Trophoblast cell (in vitro differentiated cells and primary cell): ENCODE measurements around the gene GPC3.

ENCODE experiments used
- DNase-seq, 2 donors: peaks; one replicate each; pipeline ENCODE4 v3.0.0-alpha.2; 2016
- H2AFZ ChIP-seq: 2 replicates; pipeline ENCODE4 v1.6.1; 2013; ENCODE audit warnings: low read length, moderate library complexity, mild to moderate bottlenecking; ENCODE audit not compliant: insufficient read depth, poor library complexity
- H2AK5ac ChIP-seq: 2 replicates; pipeline ENCODE4 v1.6.1; 2013; ENCODE audit warnings: mild to moderate bottlenecking, low read length
- H2BK120ac ChIP-seq: 2 replicates; pipeline ENCODE4 v1.6.1; 2013; ENCODE audit warnings: low read length, mild to moderate bottlenecking, moderate library complexity; ENCODE audit not compliant: insufficient read depth, poor library complexity
- H2BK12ac ChIP-seq: 2 replicates; pipeline ENCODE4 v1.6.1; 2013; ENCODE audit warnings: mild to moderate bottlenecking, low read length, moderate library complexity
- H2BK5ac ChIP-seq: 2 replicates; pipeline ENCODE4 v1.6.1; 2013; ENCODE audit warnings: low read length, low read depth, moderate library complexity, mild to moderate bottlenecking; ENCODE audit not compliant: poor library complexity
- H3K14ac ChIP-seq: 2 replicates; pipeline ENCODE4 v1.6.1; 2013; ENCODE audit warnings: mild to moderate bottlenecking, low read length
- H3K18ac ChIP-seq: 2 replicates; pipeline ENCODE4 v1.6.1; 2013; ENCODE audit warnings: mild to moderate bottlenecking, low read length
- H3K23ac ChIP-seq: 2 replicates; pipeline ENCODE4 v1.6.1; 2013; ENCODE audit warnings: low read length
- H3K27ac ChIP-seq: 2 replicates; pipeline ENCODE4 v1.5.1; 2013; ENCODE audit warnings: low read depth, mild to moderate bottlenecking, inconsistent platforms, low read length, moderate library complexity
- H3K27me3 ChIP-seq: 2 replicates; pipeline ENCODE4 v1.6.1; 2013; ENCODE audit warnings: inconsistent platforms, mild to moderate bottlenecking, low read length, moderate library complexity; ENCODE audit not compliant: insufficient read depth
- H3K36me3 ChIP-seq, 2 experiments: 1 replicate in 1 of 2; 2 replicates in 1 of 2; pipeline ENCODE4 v1.6.1; 2013; ENCODE audit warnings: low read length in 2 of 2, mild to moderate bottlenecking in 2 of 2, moderate library complexity in 1 of 2; ENCODE audit not compliant: insufficient read depth in 2 of 2, control insufficient read depth in 1 of 2
- H3K4ac ChIP-seq: 2 replicates; pipeline ENCODE4 v1.6.1; 2013; ENCODE audit warnings: low read depth, mild to moderate bottlenecking, low read length, moderate library complexity
- H3K4me1 ChIP-seq, 2 experiments: 1 replicate in 1 of 2; 2 replicates in 1 of 2; pipeline ENCODE4 v1.6.1; 2013; ENCODE audit warnings: low read length in 2 of 2, mild to moderate bottlenecking in 2 of 2, moderate library complexity in 1 of 2; ENCODE audit not compliant: insufficient read depth in 2 of 2, control insufficient read depth in 1 of 2
- H3K4me2 ChIP-seq: 2 replicates; pipeline ENCODE4 v1.6.1; 2013; ENCODE audit warnings: inconsistent platforms, mild to moderate bottlenecking, low read length, moderate library complexity
- H3K4me3 ChIP-seq: 2 replicates; pipeline ENCODE4 v1.5.1; 2013; ENCODE audit warnings: mild to moderate bottlenecking, low read depth, low read length, inconsistent platforms
- H3K79me1 ChIP-seq: one replicate; pipeline ENCODE4 v1.6.1; 2013; ENCODE audit warnings: low read length
- H3K79me2 ChIP-seq: 2 replicates; pipeline ENCODE4 v1.6.1; 2013; ENCODE audit warnings: low read length, mild to moderate bottlenecking; ENCODE audit not compliant: control insufficient read depth, insufficient read depth, poor library complexity
- H3K9ac ChIP-seq: 2 replicates; pipeline ENCODE4 v1.6.1; 2013; ENCODE audit warnings: mild to moderate bottlenecking, low read length
- H3K9me3 ChIP-seq: 2 replicates; pipeline ENCODE4 v1.6.1; 2013; ENCODE audit warnings: low read depth, mild to moderate bottlenecking, control low read depth, inconsistent platforms, low read length; ENCODE audit not compliant: insufficient read depth
- H4K12ac ChIP-seq: 2 replicates; pipeline ENCODE4 v1.6.1; 2013; ENCODE audit warnings: low read depth, mild to moderate bottlenecking, low read length, moderate library complexity
- H4K8ac ChIP-seq: 2 replicates; pipeline ENCODE4 v1.6.1; 2013; ENCODE audit warnings: low read depth, mild to moderate bottlenecking, low read length, moderate library complexity
- H4K91ac ChIP-seq: one replicate; pipeline ENCODE4 v1.6.1; 2013; ENCODE audit warnings: low read depth, mild to moderate bottlenecking, low read length, moderate library complexity
- WGBS: extraction: QIAGEN DNeasy Blood & Tissue Kit; methylation state at CpG from one replicate; pipeline ENCODE4 v1.1.7; 2013; ENCODE audit warnings: missing lambda C conversion rate; ENCODE audit not compliant: insufficient read length, insufficient coverage; ENCODE audit errors: extremely low coverage; 5-methylcytosine and 5-hydroxymethylcytosine counted together

Gene GPC3

DNA sequence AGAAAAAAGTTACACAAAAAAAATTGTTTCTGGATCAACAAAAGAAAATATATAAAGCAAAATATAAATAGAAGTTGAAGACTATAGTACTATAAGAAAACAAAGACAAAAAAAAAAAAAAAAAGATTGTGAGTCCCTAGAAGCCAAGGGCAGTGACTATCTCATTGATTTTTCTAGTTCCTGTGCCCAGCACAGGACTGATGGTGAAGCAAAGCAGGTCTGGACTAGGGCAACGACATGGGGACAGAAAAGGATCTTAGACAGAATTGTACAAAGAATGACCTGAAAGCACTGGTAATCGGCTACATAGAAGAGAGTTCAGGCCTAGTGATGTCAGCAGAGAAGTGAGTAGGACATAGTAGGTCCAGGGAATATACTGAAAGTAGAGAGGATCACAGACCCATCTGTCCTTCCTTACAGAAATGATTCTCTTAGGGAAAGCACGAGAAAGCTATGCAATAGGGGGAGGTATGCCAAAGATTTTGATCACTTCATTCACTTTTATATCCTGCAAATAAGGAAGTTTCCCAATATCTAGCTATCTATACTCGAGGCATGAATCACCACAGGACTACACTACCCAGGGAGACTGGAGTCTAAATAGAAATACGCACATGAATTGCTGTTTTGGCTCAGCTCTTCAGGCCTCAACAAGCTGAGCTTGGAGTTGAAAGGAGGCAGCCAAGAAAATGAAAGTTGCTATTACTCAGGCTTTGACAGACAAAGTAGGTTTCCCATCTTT lies 339.2 kb downstream of the GPC3 start:
- Histone ChIP-seq H4K91ac (no peak overlapping the region), H4K8ac (no peak overlapping the region), H3K27me3 (no peaks in the 10 kb centered on the region), H2AFZ (no peak overlapping the region), H3K9ac (no peak overlapping the region), H3K4me1 (no peaks in the 10 kb centered on the region), H4K12ac (no peak overlapping the region), H3K27ac (no peak overlapping the region), H3K79me2 (no peaks in the 10 kb centered on the region), H3K4me2 (no peak overlapping the region), H3K18ac (no peak overlapping the region), H2AK5ac (no peak overlapping the region), H2BK120ac (no peak overlapping the region), H2BK12ac (no peak overlapping the region), H3K4ac (no peak overlapping the region), H3K79me1 (no peaks in the 10 kb centered on the region), H3K36me3 (no peaks in the 10 kb centered on the region), H3K14ac (no peak overlapping the region), H3K9me3 (no peaks in the 10 kb centered on the region), H3K4me3 (no peak overlapping the region), H2BK5ac (no peak overlapping the region), H3K23ac (no peak overlapping the region)
- DNase-seq = peak in 1 of 2 donors; percentile 33
- no CpG with 5 or more reads among the region's 5 CpGs for WGBS

DNA sequence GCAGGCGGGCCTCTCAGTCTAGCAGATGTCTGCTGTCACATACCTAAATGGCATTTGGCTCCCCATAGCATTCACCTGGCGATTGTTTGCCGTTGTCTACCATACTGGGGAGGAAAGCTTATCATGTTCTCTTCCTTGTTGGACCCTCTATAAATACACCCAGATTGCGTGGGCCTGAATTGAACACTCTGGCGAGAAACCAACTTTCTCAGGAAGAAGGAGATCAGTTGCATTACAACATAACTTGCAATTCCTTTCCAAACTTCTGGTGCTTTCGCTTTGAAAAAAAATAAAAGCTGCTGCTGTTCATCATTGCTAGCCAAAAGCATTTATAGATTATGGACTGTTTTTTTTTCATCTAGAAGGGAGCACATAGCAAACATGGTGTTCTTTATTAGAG lies 340.1 kb downstream of the GPC3 start:
- Histone ChIP-seq H3K27ac (no peak overlapping the region), H3K36me3 (no peaks in the 10 kb centered on the region)

DNA sequence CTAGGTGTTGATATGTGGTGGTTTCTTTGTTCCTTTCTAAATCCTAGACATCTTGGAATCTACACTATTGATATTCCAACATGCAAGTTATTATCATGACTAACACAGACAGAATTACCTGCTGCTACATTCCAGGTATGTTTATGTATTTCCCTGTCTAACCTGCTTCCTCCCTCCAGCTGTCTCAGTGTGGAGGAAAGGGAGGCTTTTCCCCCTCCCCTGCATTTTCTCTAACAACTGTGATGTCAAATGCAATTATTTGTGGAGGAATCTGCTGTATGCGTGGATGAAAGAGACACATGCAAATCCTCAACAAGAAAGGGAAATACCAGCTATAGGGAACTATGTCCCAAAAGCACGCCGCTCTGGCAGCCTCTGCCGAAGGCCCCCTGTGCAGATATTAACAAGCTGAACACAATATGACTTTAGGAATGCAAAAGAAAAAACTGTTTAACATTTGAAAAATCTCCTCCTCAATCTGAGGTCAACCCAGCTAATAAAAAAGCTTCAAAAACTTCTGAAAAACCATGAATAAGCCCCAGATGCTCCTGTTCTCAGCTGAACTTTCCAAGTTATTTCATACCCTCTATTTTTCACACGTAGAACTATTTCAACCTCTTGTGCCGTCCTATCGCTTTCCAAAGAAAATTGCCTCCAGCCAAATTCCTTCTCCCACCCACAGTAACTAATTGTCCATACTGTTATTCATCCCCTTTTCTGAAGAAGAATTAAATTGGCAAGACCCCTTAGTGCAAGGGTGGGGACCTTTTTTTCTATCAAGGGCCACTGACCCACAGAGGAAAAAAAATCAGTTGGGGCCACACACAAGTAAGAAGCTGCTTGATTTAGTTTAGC lies 345.0 kb downstream of the GPC3 start:
- H2AK5ac ChIP-seq = no peak overlapping the region
- H3K79me1 ChIP-seq = peaks cover 2% of the 10 kb centered on the region
- no peak overlapping the region for H3K4me3 ChIP-seq
- peak overlapping the region; percentile 91 for H3K27ac ChIP-seq
- DNase-seq = peak; percentile 54 to 82
- no peak overlapping the region for H3K9ac ChIP-seq
- peak overlapping the region; percentile 39 for H3K4me2 ChIP-seq
- H3K4me1 ChIP-seq = peaks cover 0 to 4% of the 10 kb centered on the region in 2 experiments
- H3K23ac ChIP-seq = no peak overlapping the region
- H3K79me2 ChIP-seq = no peaks in the 10 kb centered on the region
- no peak overlapping the region for H3K14ac ChIP-seq
- H4K12ac ChIP-seq = no peak overlapping the region
- no peaks in the 10 kb centered on the region for H3K27me3 ChIP-seq
- no peak overlapping the region for H2AFZ ChIP-seq
- no peaks in the 10 kb centered on the region for H3K9me3 ChIP-seq
- no peak overlapping the region for H2BK12ac ChIP-seq
- H4K8ac ChIP-seq = no peak overlapping the region
- WGBS = no CpG with 5 or more reads among the region's 7 CpGs
- no peak overlapping the region for H4K91ac ChIP-seq
- no peak overlapping the region for H2BK120ac ChIP-seq
- H3K36me3 ChIP-seq = no peaks in the 10 kb centered on the region
- no peak overlapping the region for H3K4ac ChIP-seq
- H3K18ac ChIP-seq = no peak overlapping the region
- H2BK5ac ChIP-seq = no peak overlapping the region

More for the DNA sequence above, 340.1 kb downstream of the GPC3 start:
- no peaks in the 10 kb centered on the region for H3K27me3 ChIP-seq
- no peak overlapping the region for H4K8ac ChIP-seq
- no peak overlapping the region for H2BK12ac ChIP-seq
- no peak overlapping the region for H2AK5ac ChIP-seq
- H3K9me3 ChIP-seq = no peaks in the 10 kb centered on the region
- H2BK5ac ChIP-seq = no peak overlapping the region
- H3K79me1 ChIP-seq = peaks cover 2% of the 10 kb centered on the region
- DNase-seq = no peak
- no peak overlapping the region for H4K12ac ChIP-seq
- no peak overlapping the region for H4K91ac ChIP-seq
- no peaks in the 10 kb centered on the region for H3K79me2 ChIP-seq
- H3K4me2 ChIP-seq = no peak overlapping the region
- no peak overlapping the region for H3K14ac ChIP-seq
- no peak overlapping the region for H3K23ac ChIP-seq
- H3K18ac ChIP-seq = no peak overlapping the region
- H3K4me3 ChIP-seq = no peak overlapping the region
- H2AFZ ChIP-seq = no peak overlapping the region
- no CpG with 5 or more reads among the region's 6 CpGs for WGBS
- H3K4ac ChIP-seq = no peak overlapping the region
- no peaks in the 10 kb centered on the region for H3K4me1 ChIP-seq
- H3K9ac ChIP-seq = no peak overlapping the region
- H2BK120ac ChIP-seq = no peak overlapping the region

DNA sequence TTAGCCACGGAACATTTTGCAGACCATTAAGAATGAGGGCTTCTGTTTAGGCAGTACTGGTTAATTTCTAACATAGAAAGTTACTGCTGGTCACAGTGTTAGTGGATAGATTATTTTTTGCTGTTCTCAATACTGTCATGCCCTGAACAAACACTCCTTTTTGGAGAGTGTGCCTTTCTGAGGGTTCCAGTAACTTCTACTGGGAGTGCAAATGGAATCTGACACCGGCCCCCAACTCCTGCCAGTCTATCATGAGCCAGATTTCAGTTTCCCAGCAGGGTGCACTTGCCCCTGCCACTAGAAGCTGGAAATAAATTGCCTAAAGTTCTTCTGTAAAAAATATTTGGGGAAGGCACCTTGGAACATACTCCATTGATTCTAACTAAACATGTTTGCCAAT lies 345.7 kb downstream of the GPC3 start:
- Histone ChIP-seq H3K4me3 (no peak overlapping the region), H3K36me3 (no peaks in the 10 kb centered on the region), H3K9ac (no peak overlapping the region), H2BK12ac (peak overlapping the region; percentile 64), H4K8ac (no peak overlapping the region), H3K27ac (peak overlapping the region; percentile 91), H3K9me3 (no peaks in the 10 kb centered on the region), H3K18ac (no peak overlapping the region), H4K91ac (peak overlapping the region; percentile 85), H2BK120ac (no peak overlapping the region), H3K4me1 (peaks cover 0 to 4% of the 10 kb centered on the region in 2 experiments), H3K79me2 (no peaks in the 10 kb centered on the region), H3K23ac (no peak overlapping the region), H3K4ac (no peak overlapping the region), H3K27me3 (no peaks in the 10 kb centered on the region), H4K12ac (no peak overlapping the region), H2AFZ (no peak overlapping the region), H3K79me1 (peaks cover 2% of the 10 kb centered on the region), H2BK5ac (peak overlapping the region; percentile 79), H2AK5ac (no peak overlapping the region), H3K14ac (peak overlapping the region; percentile 61), H3K4me2 (no peak overlapping the region)
- no peak for DNase-seq
- WGBS = no CpG with 5 or more reads among the region's 2 CpGs
